GM18873 (cell line): ENCODE results near the gene AKR1C1.
"Not testable (repeated sequence)": the region's sequence is repeated elsewhere in the genome, so short reads cannot be mapped to it uniquely, and the experiment has no call there.

Source experiments
- ATAC-seq: cut with Tn5 transposase; IDR thresholded peaks from one replicate; pipeline ENCODE4 v1.9.1; 2021; ENCODE audit warnings: mild to moderate bottlenecking, moderate library complexity, moderate number of reproducible peaks; ENCODE audit not compliant: unreplicated experiment, low FRiP score

AKR1C1 gene

GRCh38 chr10:4981722-4982471 lies 18.7 kb downstream of the AKR1C1 start:
- ATAC-seq, result no peak

- ATAC-seq, result no peak
These were observed 19.6 kb downstream of the AKR1C1 start for GRCh38 chr10:4982764-4983226.

- ATAC-seq, result no peak
These were observed 20.5 kb downstream of the AKR1C1 start for GRCh38 chr10:4983615-4984216.

- no peak for ATAC-seq
These were observed 21.0 kb downstream of the AKR1C1 start for GRCh38 chr10:4984223-4984622.

- ATAC-seq, result no peak
These were observed 21.9 kb downstream of the AKR1C1 start for GRCh38 chr10:4984971-4985594.

GRCh38 chr10:4988000-4988641 lies 24.9 kb downstream of the AKR1C1 start:
- not testable (repeated sequence) for ATAC-seq

- ATAC-seq, result no peak
These were observed 27.0 kb downstream of the AKR1C1 start for GRCh38 chr10:4990217-4990616.

- not testable (repeated sequence) for ATAC-seq
These were observed 28.2 kb downstream of the AKR1C1 start for GRCh38 chr10:4991463-4991862.

GRCh38 chr10:4992564-4992963 lies 29.3 kb downstream of the AKR1C1 start:
- ATAC-seq, result not testable (repeated sequence)

- ATAC-seq, result not testable (repeated sequence)
These were observed 31.0 kb downstream of the AKR1C1 start for GRCh38 chr10:4994260-4994659.

- ATAC-seq, result no peak
These were observed 35.5 kb downstream of the AKR1C1 start for GRCh38 chr10:4998671-4999070.

- no peak for ATAC-seq
These were observed 39.0 kb downstream of the AKR1C1 start for GRCh38 chr10:5002013-5002727.

- ATAC-seq, result not testable (repeated sequence)
These were observed 40.2 kb downstream of the AKR1C1 start, which contains the start of gene AKR1C2 for GRCh38 chr10:5003127-5004029. AKR1C2 (minus strand) TSS chr10:5003857; CDS start chr10:5003835, 22 bp downstream.

- not testable (repeated sequence) for ATAC-seq
These were observed 40.8 kb downstream of the AKR1C1 start for GRCh38 chr10:5004030-5004385.

GRCh38 chr10:5004501-5004900 lies 41.3 kb downstream of the AKR1C1 start:
- not testable (repeated sequence) for ATAC-seq

GRCh38 chr10:5008857-5009548 lies 45.8 kb downstream of the AKR1C1 start:
- not testable (repeated sequence) for ATAC-seq

- ATAC-seq, result not testable (repeated sequence)
These were observed 46.8 kb downstream of the AKR1C1 start for GRCh38 chr10:5010043-5010442.

- not testable (repeated sequence) for ATAC-seq
These were observed 48.2 kb downstream of the AKR1C1 start for GRCh38 chr10:5011392-5011791.

- no peak for ATAC-seq
These were observed 49.4 kb downstream of the AKR1C1 start for GRCh38 chr10:5012595-5012994.
